HG03558 (cell line): ENCODE measurements around the gene CCT8L2.
"Not testable (repeated sequence)": the region's sequence is repeated elsewhere in the genome, so short reads cannot be mapped to it uniquely, and the experiment has no call there.

ENCODE experiments used
- ATAC-seq: cut with Tn5 transposase; IDR thresholded peaks from one replicate; pipeline ENCODE4 v1.9.1; 2021; ENCODE audit warnings: moderate number of reproducible peaks; ENCODE audit not compliant: unreplicated experiment; ENCODE audit errors: extremely low read depth

CCT8L2 gene

GRCh38 chr22:16560651-16561050 lies 32.0 kb downstream of the CCT8L2 start:
- not testable (repeated sequence) for ATAC-seq

GRCh38 chr22:16559996-16560395 lies 32.6 kb downstream of the CCT8L2 start:
- not testable (repeated sequence) for ATAC-seq

GRCh38 chr22:16559056-16559955 lies 33.3 kb downstream of the CCT8L2 start:
- ATAC-seq = no peak

GRCh38 chr22:16558376-16558945 lies 34.1 kb downstream of the CCT8L2 start:
- ATAC-seq = not testable (repeated sequence)

- ATAC-seq = not testable (repeated sequence)
Observed at GRCh38 chr22:16557511-16557910, 35.1 kb downstream of the CCT8L2 start.

GRCh38 chr22:16555077-16555994 lies 37.3 kb downstream of the CCT8L2 start:
- not testable (repeated sequence) for ATAC-seq

GRCh38 chr22:16543310-16543709 lies 49.3 kb downstream of the CCT8L2 start:
- not testable (repeated sequence) for ATAC-seq
